ENCODE results near the gene CAMTA1. TPM values are rescaled to one million over a fixed set of nuclear protein-coding genes. Genes with fewer than 3 reads are reported as not detected.
A peak's percentile ranks its signal among the peaks of the same experiment; 100 is the strongest.

CAMTA1 gene
- total RNA-seq, 1 donor from 2014 or later = 109 TPM

GRCh38 chr1:7248549-7249199 is 463.4 kb downstream of the CAMTA1 start:
- peaks cover 67% of the 10 kb centered on the region for H3K4me1 Mint-ChIP-seq
- no peaks in the 10 kb centered on the region for H3K9me3 Mint-ChIP-seq
- no peak for DNase-seq (ENCODE audit: low read depth, low spot score)
- peaks cover 20% of the 10 kb centered on the region for H3K27me3 Mint-ChIP-seq (ENCODE audit: low read depth)
- H3K27ac Mint-ChIP-seq (ENCODE audit: unreplicated experiment) = no peak overlapping the region
- H3K36me3 Mint-ChIP-seq (ENCODE audit: low read depth) = no peaks in the 10 kb centered on the region
- TF ChIP-seq, protein P1, sequence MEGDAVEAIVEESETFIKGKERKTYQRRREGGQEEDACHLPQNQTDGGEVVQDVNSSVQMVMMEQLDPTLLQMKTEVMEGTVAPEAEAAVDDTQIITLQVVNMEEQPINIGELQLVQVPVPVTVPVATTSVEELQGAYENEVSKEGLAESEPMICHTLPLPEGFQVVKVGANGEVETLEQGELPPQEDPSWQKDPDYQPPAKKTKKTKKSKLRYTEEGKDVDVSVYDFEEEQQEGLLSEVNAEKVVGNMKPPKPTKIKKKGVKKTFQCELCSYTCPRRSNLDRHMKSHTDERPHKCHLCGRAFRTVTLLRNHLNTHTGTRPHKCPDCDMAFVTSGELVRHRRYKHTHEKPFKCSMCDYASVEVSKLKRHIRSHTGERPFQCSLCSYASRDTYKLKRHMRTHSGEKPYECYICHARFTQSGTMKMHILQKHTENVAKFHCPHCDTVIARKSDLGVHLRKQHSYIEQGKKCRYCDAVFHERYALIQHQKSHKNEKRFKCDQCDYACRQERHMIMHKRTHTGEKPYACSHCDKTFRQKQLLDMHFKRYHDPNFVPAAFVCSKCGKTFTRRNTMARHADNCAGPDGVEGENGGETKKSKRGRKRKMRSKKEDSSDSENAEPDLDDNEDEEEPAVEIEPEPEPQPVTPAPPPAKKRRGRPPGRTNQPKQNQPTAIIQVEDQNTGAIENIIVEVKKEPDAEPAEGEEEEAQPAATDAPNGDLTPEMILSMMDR (conservative IDR thresholded peaks at IDR 0.05) = no peak
- no peak overlapping the region for H3K4me3 Mint-ChIP-seq

DNA sequence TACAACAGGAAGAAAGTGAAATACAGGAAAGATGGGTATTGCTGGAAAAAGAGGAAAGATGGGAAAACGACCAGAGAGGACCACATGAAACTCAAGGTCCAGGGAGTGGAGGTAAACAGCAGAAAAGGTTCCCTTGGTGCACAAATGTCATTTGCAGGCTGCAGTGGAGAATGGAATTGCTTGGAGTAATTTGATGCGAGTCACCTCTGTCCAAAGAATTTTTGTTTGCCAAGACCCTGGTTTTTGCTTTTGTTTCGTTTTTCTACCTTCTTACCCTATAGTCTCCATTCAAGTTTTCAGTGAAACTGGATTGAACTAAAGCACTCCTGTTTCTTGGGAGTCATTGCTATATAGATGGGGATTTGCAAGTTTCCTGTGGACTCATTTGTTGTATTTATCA is 464.3 kb downstream of the CAMTA1 start:
- no peak for DNase-seq (ENCODE audit: low read depth, low spot score)
- Mint-ChIP-seq H3K4me3 (no peak overlapping the region), H3K36me3 (ENCODE audit: low read depth) (no peaks in the 10 kb centered on the region), H3K27ac (ENCODE audit: unreplicated experiment) (no peak overlapping the region), H3K27me3 (ENCODE audit: low read depth) (peaks cover 20% of the 10 kb centered on the region), H3K9me3 (no peaks in the 10 kb centered on the region), H3K4me1 (peaks cover 71% of the 10 kb centered on the region)
- TF ChIP-seq, protein P1 (conservative IDR thresholded peaks at IDR 0.05) = no peak

GRCh38 chr1:7250176-7250575 is 464.9 kb downstream of the CAMTA1 start:
- DNase-seq (ENCODE audit: low read depth, low spot score) = no peak
- TF ChIP-seq, protein P1 (conservative IDR thresholded peaks at IDR 0.05) = no peak
- H3K27me3 Mint-ChIP-seq (ENCODE audit: low read depth) = peaks cover 20% of the 10 kb centered on the region
- no peak overlapping the region for H3K27ac Mint-ChIP-seq (ENCODE audit: unreplicated experiment)
- no peaks in the 10 kb centered on the region for H3K36me3 Mint-ChIP-seq (ENCODE audit: low read depth)
- no peak overlapping the region for H3K4me3 Mint-ChIP-seq
- no peaks in the 10 kb centered on the region for H3K9me3 Mint-ChIP-seq
- peaks cover 71% of the 10 kb centered on the region for H3K4me1 Mint-ChIP-seq

DNA sequence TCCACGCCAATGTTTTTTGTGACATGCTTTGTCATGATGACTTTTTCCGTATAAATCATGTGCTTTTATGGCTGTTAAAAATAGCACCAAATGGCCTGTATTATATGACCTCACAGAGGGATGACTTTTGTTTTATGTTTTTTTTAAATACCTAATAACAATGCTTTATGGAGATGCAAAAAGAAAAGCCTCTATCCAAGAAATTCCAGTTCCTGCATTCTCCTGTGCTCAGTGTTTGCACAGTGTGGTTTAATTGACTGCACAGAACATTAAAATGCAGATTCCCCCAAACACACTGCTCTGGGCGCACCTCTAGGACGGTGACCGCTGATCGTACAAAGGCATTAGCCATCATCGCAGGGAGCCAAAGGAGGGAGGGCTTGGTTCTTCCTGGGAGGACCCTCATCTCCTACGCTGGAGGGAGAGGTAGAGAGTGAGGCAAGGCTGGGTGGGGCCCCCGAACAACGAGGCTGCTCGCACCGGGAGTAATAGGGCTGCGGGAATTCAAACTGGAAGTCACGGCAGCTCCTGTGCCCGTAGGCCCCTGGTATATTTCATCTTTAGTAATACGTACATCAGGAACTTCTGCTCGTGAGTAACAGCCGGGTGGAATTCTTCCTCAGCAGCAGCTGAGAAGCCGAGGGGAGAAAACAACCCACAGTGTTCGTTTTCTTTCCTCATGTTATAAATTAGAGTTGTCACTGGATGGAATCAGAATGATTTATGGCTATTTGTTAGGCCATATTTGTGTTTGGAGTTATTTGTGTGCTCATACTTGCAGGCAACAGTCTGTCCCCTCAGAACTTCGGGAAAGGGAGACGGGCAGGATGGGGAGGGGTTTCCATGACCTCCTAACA is 465.6 kb downstream of the CAMTA1 start:
- Mint-ChIP-seq H3K4me3 (no peak overlapping the region), H3K9me3 (no peaks in the 10 kb centered on the region), H3K27me3 (ENCODE audit: low read depth) (peaks cover 17% of the 10 kb centered on the region), H3K36me3 (ENCODE audit: low read depth) (no peaks in the 10 kb centered on the region), H3K27ac (ENCODE audit: unreplicated experiment) (peak overlapping the region; percentile 72), H3K4me1 (peaks cover 66% of the 10 kb centered on the region)
- no peak for DNase-seq (ENCODE audit: low read depth, low spot score)
- TF ChIP-seq, protein P1 (conservative IDR thresholded peaks at IDR 0.05) = no peak

DNA sequence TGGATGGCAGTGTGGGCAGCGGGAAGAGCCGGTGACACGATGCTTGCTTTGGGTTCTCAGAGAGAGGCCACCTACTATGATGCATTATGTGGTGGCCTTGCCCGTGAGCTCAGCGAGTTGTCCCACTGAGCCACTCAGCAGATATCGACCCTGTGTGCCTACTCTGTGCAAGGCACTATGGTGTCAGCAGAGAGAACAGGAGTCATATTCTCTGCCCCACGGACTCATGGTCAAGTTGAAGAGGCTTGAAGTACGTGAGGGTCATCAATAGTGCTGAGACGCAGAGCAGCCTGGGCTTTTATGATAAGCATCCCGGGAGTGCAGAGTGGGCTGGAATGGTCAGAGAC is 466.2 kb downstream of the CAMTA1 start:
- TF ChIP-seq, protein P1 (conservative IDR thresholded peaks at IDR 0.05) = no peak
- Mint-ChIP-seq H3K36me3 (ENCODE audit: low read depth) (no peaks in the 10 kb centered on the region), H3K4me1 (peaks cover 61% of the 10 kb centered on the region), H3K4me3 (no peak overlapping the region), H3K27ac (ENCODE audit: unreplicated experiment) (no peak overlapping the region), H3K9me3 (no peaks in the 10 kb centered on the region), H3K27me3 (ENCODE audit: low read depth) (peaks cover 17% of the 10 kb centered on the region)
- DNase-seq (ENCODE audit: low read depth, low spot score) = no peak

All from neural crest cell (in vitro differentiated cells).